Measurements from ENCODE around the gene CD58.
A peak's percentile ranks its signal among the peaks of the same experiment; 100 is the strongest.
"Not testable (repeated sequence)": the region's sequence is repeated elsewhere in the genome, so short reads cannot be mapped to it uniquely, and the experiment has no call there.

The CD58 gene

GRCh38 chr1:116570358-116571214, at the start of gene CD58:
Gene CD58, minus strand, starts transcription at chr1:116571026. Its CDS starts 54 bp downstream, at chr1:116570972.
- peak in 54 of 56 donors; percentile 19 to 82 (median 61) for DNase-seq

GRCh38 chr1:116620392-116620791, 49.6 kb upstream of the CD58 start:
- DNase-seq, result not testable (repeated sequence)

- not testable (repeated sequence) for DNase-seq
Observed at GRCh38 chr1:116619106-116619505, 48.3 kb upstream of the CD58 start.

- not testable (repeated sequence) for DNase-seq
Observed at GRCh38 chr1:116617808-116618207, 47.0 kb upstream of the CD58 start.

GRCh38 chr1:116613825-116614224, 43.0 kb upstream of the CD58 start:
- not testable (repeated sequence) for DNase-seq

GRCh38 chr1:116609801-116610371, 39.1 kb upstream of the CD58 start:
- not testable (repeated sequence) for DNase-seq

GRCh38 chr1:116608841-116609240, 38.0 kb upstream of the CD58 start:
- DNase-seq, result not testable (repeated sequence)

- DNase-seq, result not testable (repeated sequence)
Observed at GRCh38 chr1:116608151-116608550, 37.3 kb upstream of the CD58 start.

GRCh38 chr1:116607463-116607862, 36.6 kb upstream of the CD58 start:
- DNase-seq, result not testable (repeated sequence)

- not testable (repeated sequence) for DNase-seq
Observed at GRCh38 chr1:116606067-116606466, 35.2 kb upstream of the CD58 start.

GRCh38 chr1:116605315-116605714, 34.5 kb upstream of the CD58 start:
- no peak for DNase-seq

- not testable (repeated sequence) for DNase-seq
Observed at GRCh38 chr1:116604408-116604807, 33.6 kb upstream of the CD58 start.

- not testable (repeated sequence) for DNase-seq
Observed at GRCh38 chr1:116603646-116604045, 32.8 kb upstream of the CD58 start.

- DNase-seq, result not testable (repeated sequence)
Observed at GRCh38 chr1:116599369-116599768, 28.5 kb upstream of the CD58 start.

- DNase-seq, result peak in 5 of 56 donors; percentile 5 to 39 (median 14)
Observed at GRCh38 chr1:116598420-116599036, 27.7 kb upstream of the CD58 start.

- not testable (repeated sequence) for DNase-seq
Observed at GRCh38 chr1:116597388-116597787, 26.6 kb upstream of the CD58 start.

- not testable (repeated sequence) for DNase-seq
Observed at GRCh38 chr1:116596742-116597307, 26.0 kb upstream of the CD58 start.

GRCh38 chr1:116595946-116596741, 25.3 kb upstream of the CD58 start:
- DNase-seq, result peak in 14 of 56 donors; percentile 6 to 61 (median 14)

GRCh38 chr1:116595065-116595840, 24.4 kb upstream of the CD58 start:
- not testable (repeated sequence) for DNase-seq

GRCh38 chr1:116593977-116594376, 23.2 kb upstream of the CD58 start:
- not testable (repeated sequence) for DNase-seq
